Measurements from ENCODE around the gene COL16A1. TPM values are rescaled to one million over a fixed set of nuclear protein-coding genes. Genes with fewer than 3 reads are reported as not detected.

The COL16A1 gene
- total and polyA plus RNA-seq, 2 of the 13 experiments (the other 11 are each of a cell fraction or from before 2014, with no cell fraction given) = 4.3 to 12.2 TPM

DNA sequence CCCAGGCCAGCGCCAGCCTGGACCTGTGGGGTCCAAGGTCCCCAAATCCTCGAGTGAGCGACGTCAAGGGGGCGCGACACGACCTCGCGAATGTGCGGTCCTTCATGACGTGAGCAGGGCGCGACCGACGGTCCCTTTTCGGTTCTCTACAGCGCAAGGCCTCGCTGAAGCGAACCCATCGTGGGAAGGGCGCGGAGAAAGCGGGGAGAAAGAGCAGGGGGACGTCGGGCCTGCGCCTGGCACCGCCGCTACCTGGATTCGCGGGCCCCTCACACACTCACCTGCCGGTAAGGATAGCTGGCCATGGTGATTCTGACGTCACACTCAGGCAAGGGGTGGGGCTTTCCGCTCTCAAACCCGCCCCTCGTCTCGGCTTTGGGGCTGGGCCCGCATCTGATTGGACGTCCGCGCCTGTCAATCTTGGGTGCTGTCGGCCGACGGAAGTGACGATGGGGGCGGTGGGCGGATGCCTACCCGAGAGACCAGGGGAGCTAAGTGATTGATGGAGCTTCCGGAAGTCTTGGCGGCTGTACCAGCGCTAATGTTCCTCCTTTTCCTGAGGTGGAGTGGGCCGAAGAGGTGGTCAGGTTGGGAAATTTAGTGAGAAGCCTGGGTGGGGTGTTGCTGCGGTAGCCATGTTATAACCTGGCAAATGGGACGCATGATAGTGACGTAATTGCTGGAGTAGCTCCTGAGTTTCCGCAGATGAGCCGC lies 59.1 kb downstream of the COL16A1 start, which contains the start of gene PEF1 (continued):
- TF ChIP-seq ZNF720 (CRISPR knock-in tag; IDR thresholded peaks at IDR 0.05) (no peak), ZNF749 (CRISPR knock-in tag; IDR thresholded peaks at IDR 0.05; ENCODE audit: borderline replicate concordance) (0 out of 2 replicates have a peak, but pooled peaks have one; percentile 21), RAD21 (CRISPR knock-in tag; IDR thresholded peaks at IDR 0.05) (no peak; the same call in 1 of the 2 replicates), NR3C1 (CRISPR knock-in tag; IDR thresholded peaks at IDR 0.05) (no peak), ZBTB7B (CRISPR knock-in tag; IDR thresholded peaks at IDR 0.05) (peak; percentile 70; the same call in 1 of the 2 replicates), ZNF609 (CRISPR knock-in tag; IDR thresholded peaks at IDR 0.05; ENCODE audit: borderline replicate concordance) (0 out of 2 replicates have a peak, but pooled peaks have one; percentile 53), TFAP4 (IDR thresholded peaks at IDR 0.05; ENCODE audit: borderline replicate concordance, low read depth) (peak; percentile 9; the same call in 1 of the 2 replicates), ZNF772 (CRISPR knock-in tag; IDR thresholded peaks at IDR 0.05) (0 out of 2 replicates have a peak, but pooled peaks have one; percentile 23), ZNF18 (CRISPR knock-in tag; IDR thresholded peaks at IDR 0.05; ENCODE audit: insufficient replicate concordance) (no peak), TBX3 (IDR thresholded peaks at IDR 0.05; ENCODE audit: borderline replicate concordance) (no peak), MYC (CRISPR knock-in tag; IDR thresholded peaks at IDR 0.05; ENCODE audit: borderline replicate concordance) (peak; percentile 75), ZMYM2 (CRISPR knock-in tag; IDR thresholded peaks at IDR 0.05) (no peak), ZUFSP (CRISPR knock-in tag; IDR thresholded peaks at IDR 0.05; ENCODE audit: borderline replicate concordance) (no peak), ZNF335 (CRISPR knock-in tag; IDR thresholded peaks at IDR 0.05) (peak; percentile 91), ZNF780A (CRISPR knock-in tag; IDR thresholded peaks at IDR 0.05) (no peak)
- TF ChIP-seq, protein P1, sequence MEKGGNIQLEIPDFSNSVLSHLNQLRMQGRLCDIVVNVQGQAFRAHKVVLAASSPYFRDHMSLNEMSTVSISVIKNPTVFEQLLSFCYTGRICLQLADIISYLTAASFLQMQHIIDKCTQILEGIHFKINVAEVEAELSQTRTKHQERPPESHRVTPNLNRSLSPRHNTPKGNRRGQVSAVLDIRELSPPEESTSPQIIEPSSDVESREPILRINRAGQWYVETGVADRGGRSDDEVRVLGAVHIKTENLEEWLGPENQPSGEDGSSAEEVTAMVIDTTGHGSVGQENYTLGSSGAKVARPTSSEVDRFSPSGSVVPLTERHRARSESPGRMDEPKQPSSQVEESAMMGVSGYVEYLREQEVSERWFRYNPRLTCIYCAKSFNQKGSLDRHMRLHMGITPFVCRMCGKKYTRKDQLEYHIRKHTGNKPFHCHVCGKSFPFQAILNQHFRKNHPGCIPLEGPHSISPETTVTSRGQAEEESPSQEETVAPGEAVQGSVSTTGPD (CRISPR knock-in tag; IDR thresholded peaks at IDR 0.05) = no peak; the same call in 1 of the 2 replicates
- TF ChIP-seq, protein P2, sequence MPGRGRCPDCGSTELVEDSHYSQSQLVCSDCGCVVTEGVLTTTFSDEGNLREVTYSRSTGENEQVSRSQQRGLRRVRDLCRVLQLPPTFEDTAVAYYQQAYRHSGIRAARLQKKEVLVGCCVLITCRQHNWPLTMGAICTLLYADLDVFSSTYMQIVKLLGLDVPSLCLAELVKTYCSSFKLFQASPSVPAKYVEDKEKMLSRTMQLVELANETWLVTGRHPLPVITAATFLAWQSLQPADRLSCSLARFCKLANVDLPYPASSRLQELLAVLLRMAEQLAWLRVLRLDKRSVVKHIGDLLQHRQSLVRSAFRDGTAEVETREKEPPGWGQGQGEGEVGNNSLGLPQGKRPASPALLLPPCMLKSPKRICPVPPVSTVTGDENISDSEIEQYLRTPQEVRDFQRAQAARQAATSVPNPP (CRISPR knock-in tag; IDR thresholded peaks at IDR 0.05) = no peak
